Measurements from ENCODE around the gene B3GALT5.

Gene B3GALT5

DNA sequence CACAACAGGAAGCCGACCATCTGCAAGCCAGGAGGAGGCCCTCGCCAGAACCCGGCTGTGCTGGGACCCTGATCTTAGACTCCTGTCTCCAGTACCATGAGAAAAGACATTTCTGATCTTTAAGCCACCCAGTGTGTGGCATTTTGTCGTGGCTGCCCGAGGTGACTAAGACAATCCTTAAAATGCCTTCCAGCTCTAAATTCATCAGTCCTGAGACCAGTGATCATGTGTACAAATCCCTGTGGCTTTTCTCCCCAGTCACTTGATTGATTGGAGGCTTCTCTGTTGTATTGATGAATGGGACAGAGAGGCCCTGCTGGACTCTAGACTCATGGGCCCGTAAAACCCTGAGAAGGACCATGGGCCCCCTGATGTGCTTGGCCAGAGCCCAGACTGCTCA, 36.1 kb downstream of the B3GALT5 start:
- no peak for DNase-seq

- no peak for DNase-seq
Measured at GRCh38 chr21:39649526-39649925, 36.8 kb downstream of the B3GALT5 start.

DNA sequence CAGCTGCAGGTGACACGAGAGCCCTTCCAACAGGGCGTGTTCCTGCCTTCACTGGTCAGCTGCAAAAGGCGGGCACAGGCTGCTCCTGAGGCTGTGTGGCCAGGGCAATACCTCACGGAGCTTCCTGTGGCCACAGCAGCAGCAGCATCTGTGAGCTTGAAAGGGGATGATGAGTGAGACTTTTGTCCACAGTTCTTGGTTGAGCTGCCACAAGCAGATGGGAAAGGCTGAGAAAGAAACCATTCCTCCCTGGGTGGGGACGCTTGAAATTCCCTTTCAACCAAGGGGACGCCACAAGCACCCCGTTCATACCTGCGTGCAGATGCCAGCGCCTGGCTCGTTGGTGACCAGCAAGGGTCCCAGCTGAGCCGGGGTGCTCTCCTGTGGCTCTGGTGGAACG, 37.6 kb downstream of the B3GALT5 start:
- DNase-seq: no peak

DNA sequence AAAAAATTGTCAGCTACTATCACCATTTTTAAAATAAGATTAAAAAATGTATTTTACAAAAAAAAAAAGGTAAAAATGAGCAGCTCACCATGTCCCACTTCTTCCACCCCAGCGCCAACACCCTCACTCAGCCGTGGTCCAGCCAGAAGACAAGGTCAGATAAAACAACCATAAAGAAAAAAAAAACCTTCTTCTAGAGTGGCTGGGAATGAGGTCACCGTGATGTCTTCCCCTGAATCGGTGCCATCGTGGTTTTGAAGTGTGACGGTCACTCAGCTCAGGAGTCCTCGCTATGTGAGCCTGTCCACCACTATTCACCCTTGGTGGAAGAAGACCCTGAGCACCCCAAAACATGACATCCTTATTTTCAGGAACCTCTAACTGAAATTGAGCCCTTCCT, 38.1 kb downstream of the B3GALT5 start:
- DNase-seq: no peak

DNA sequence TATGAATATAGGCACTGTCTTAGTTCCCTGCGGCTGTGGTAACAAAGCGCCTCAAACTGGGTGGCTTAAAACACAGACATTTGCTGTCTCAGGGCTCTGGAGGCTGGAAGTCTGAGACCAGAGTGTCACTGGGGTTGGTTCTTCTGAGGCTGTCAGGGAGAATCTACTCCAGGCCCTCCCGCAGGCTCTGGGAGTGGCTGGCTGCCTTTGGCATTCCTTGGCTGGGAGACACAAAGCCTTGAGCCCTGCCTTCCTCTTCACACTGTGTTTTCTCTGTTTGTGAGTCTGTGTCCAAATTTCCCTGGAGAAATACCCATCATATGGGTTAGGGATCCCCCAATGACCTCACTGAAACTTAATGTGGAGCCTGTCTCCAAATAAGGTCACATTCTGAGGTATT, 38.5 kb downstream of the B3GALT5 start:
- no peak for DNase-seq

DNA sequence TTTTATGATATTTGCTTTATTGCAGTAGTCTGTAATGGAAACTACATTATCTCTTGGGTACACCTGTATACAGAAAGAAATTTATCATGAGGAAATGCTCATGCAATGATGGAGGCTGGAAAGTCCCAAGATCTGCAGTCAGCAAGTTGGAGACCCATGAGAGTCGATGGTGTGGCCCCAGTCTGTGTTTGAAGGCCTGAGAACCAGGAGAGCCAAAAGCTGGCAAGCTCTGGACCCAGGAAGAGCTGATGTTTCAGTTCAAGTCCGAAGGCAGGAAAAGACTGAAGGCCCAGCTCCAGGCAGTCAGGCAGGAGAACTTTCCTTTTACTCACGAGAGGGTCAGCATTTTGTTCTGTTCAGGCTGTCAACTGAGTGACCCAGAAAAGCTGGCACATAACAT, 42.2 kb downstream of the B3GALT5 start:
- no peak for DNase-seq

DNA sequence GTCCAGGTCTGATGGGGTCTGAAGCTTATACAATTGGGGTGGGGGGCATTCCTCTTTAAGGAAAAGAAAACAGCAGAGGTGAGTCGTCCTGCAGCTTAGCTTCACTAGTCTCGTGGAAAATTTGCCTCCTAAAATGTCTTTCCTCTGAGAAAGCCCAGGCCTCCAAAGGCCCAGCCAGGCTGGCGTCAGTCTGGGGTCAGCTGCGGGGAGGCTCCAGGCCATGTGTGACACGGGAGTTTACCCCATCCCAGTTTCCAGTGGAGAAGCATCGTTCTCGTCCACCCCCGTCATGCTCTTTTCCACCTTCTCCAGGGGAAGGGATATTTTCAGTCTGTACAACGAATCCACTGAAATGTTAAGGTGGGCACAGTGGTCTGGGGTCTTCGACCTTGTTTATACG, 42.8 kb downstream of the B3GALT5 start:
- no peak for DNase-seq

DNA sequence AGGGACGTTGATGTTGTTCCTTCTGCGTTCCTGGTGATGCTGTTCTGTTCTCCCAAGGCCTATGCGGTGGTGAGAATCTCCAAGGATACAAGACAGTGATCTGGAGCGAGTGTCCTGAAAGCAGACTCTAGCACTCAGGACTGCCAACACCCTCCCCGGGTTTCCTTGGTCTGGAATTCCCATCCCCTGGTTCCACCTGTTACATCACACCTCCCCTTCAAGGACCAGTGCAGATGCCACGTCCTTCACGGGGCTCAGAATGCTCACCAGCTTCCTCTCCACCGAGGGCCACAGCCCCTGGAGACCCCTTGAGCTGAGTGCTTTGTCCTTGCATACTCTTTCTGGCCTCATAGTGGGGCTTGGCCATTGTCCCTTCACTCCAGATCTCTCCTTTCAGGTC, 43.5 kb downstream of the B3GALT5 start:
- no peak for DNase-seq

GRCh38 chr21:39657091-39657689, 44.5 kb downstream of the B3GALT5 start:
- no peak for DNase-seq

DNA sequence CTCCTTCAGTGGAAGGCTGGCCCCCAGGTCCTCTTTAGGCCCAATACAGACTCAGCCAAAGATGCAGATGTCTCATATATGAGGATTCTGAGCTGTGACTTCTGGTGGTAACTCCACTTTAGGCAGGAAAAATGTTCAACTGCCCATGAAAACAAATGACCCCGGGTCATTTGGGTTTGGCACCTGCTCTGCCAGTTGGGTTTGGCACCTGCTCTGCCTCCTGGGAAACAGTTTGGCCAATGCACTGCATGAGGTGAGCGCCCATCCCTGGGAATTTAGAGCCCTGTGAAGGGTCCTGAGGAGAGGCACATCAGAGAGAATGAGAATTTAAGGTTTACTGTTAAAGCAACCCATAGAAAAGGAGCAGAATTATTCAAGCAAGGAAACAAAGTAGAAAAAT, 45.3 kb downstream of the B3GALT5 start:
- no peak for DNase-seq

DNA sequence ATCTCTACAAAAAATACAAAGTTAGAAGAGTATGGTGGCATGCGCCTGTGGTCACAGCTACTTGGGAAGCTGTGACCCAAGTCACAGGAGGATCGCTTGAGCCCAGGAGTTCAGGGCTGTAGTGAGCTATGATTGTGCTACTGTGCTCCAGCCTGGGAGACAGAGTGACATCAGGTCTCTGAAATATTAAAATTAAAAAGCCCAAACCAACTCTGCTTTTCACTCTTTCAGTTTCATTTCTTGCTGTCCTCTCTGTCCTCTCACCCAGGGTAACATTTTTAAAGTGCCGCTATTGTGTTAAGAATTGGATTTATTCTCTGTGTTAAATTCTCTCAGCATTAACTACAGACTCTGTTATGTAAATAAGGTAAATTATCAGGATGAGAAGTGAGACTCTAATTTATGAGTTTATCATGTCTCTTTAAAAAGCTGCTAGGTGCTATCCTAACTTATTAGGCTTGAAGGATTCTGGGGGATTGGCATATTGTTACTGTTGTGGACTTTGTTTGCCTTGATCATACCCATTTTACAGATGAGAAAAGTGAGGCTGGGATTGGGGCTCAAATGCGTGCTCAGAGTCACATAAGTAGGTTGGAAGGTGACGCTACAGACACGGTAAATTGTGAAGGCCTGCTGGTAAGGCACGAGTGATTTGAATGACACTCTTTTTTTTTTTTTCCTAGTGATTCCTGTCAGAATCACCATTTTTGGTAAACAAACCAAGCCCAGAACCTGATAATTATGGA, 46.5 kb downstream of the B3GALT5 start:
- no peak for DNase-seq

- DNase-seq: no peak
Measured at GRCh38 chr21:39660191-39660980, 47.6 kb downstream of the B3GALT5 start.

- DNase-seq: no peak
Measured at GRCh38 chr21:39661121-39661520, 48.4 kb downstream of the B3GALT5 start.

- no peak for DNase-seq
Measured at GRCh38 chr21:39661740-39662139, 49.0 kb downstream of the B3GALT5 start.

- no peak for DNase-seq
Measured at GRCh38 chr21:39662411-39662953, 49.7 kb downstream of the B3GALT5 start.

- DNase-seq: no peak
Measured at GRCh38 chr21:39663066-39663465, 50.3 kb downstream of the B3GALT5 start.

DNA sequence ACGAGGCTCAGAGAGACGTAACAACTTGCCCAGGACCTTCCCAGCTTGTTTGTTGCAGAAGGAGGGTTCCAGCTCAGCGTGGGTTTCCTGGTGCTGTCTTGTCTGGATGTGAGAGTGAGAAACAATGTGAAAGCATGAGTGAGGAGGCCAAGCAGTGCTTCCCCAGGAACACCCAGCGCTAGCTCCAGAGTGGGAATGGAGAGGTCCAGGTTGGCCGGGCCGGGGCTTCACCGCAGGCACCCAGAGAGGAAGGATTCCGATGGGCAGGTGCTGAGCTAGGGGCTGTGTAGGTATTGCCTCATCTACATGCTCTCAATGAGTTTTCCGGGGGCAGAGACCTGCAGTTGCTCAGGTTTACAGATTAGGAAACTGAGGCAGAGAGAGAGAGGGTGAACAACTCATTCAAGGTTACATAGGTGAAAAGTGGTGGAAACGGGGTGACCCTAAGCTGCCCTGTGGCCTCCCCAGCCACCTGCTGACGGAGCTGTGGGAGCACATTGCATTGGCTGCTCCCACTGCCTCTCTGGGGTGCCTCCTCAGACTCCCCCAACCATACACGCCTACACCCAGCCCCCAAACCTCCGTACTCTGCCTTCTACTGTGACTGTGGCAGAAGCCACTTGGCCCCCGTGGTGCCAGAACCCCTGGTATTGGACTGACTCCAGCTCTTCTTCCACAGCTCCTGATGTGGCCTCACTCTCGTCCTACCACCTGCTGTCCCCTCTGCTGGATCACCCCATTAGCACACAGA, 51.2 kb downstream of the B3GALT5 start:
- no peak for DNase-seq

GRCh38 chr21:39664586-39664985, 51.8 kb downstream of the B3GALT5 start:
- DNase-seq: no peak

- no peak for DNase-seq
Measured at GRCh38 chr21:39666026-39666425, 53.3 kb downstream of the B3GALT5 start.

- DNase-seq: no peak
Measured at GRCh38 chr21:39666681-39667315, 54.1 kb downstream of the B3GALT5 start.

- DNase-seq: no peak
Measured at GRCh38 chr21:39667353-39667891, 54.7 kb downstream of the B3GALT5 start.

DNA sequence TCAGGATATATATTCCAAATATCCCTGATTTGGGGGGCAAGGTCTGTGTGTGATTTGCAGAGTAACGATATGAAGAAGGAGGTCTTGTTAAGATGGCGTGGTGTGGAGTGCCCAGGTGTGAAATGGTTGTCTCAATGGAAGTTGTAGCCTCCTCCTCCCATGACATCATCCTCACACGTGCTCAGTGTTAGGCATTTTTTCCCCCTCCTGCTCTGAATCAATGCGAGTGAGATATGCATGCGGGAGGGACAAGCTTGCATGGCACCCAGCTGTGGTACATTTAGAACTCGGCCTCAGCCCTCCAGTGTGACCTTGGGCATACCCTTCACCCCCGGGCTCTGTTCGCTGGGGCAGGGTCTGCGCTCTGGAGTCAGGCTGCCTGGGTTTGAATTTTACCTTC, 55.6 kb downstream of the B3GALT5 start:
- no peak for DNase-seq
